ENCODE data around the gene ARFGAP3.

Gene ARFGAP3

DNA sequence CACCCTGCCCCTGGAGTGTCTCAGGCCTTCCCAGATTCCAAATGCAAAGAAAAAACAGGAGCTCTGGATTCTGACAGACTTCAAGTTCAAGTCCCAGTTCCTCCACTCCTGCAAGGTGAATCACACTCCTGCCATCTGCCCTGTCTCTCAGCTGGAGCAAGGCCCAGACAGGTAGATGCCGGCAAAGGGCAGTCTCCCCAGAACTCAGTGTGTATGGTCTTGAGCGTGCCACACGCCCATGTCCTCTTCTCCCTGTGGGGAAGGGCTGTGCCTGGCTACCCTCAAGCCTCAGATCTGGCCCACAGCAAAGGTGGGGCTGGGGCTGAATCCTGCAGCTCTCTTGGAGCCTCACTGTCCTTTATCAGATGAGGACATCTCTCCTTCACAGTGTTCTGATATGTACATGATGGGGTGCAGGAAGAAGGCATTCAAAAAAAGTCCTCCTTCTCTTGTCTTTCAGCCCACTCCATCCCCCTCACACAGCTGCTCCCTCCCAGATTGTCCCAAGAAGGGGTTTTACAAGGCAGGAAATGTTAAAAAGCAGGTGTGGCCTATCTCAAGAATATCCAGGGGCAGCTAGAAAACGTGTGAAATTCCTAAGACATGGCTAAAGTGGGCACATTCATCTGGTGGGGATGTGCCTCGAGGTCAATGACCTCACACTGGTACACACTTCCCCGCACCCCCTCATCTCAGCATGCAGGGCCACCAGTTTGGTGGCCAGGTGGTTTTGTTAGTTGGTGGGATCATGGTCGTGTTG, 27.7 kb upstream of the ARFGAP3 start:
- DNase-seq (ENCODE audit: low read depth): no peak

DNA sequence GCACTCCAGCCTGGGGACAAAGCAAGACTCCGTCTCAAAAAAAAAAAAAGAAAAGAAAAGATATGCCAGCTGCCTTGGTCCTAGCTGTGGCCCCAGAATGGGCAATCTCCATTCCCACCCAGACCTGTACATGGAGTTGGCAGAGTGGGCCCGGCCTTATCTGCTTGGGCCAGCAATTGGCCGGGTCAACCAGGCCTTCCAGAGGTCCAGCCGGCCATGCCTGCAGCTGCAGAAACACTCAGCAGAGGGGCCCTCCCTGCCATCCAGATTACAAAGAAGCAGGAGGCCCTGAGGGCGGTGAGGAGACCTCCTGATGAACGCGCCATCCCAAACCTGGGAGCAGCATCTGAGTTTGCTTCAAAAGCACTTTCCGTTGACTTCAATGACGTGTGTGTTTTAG, 26.9 kb upstream of the ARFGAP3 start:
- DNase-seq (ENCODE audit: low read depth): no peak

DNA sequence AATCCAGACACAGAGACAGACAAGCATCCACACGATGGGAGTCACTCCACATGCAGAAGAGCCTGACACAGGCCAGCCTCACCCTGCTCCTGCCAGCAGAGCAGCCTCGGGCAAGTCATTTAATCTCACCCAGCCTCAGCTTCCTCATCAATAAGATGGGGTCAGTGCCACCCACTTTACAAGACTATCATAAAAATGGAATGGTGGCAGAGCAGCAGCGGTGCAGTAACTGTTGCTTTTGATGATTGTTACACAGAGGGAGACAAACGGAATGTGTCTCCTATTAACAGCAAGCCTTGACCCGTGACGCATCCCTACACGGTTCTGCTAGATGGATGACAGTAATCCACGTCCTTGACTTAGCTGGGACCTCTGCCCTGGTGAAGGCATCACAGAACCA, 26.0 kb upstream of the ARFGAP3 start:
- no peak for DNase-seq (ENCODE audit: low read depth)

DNA sequence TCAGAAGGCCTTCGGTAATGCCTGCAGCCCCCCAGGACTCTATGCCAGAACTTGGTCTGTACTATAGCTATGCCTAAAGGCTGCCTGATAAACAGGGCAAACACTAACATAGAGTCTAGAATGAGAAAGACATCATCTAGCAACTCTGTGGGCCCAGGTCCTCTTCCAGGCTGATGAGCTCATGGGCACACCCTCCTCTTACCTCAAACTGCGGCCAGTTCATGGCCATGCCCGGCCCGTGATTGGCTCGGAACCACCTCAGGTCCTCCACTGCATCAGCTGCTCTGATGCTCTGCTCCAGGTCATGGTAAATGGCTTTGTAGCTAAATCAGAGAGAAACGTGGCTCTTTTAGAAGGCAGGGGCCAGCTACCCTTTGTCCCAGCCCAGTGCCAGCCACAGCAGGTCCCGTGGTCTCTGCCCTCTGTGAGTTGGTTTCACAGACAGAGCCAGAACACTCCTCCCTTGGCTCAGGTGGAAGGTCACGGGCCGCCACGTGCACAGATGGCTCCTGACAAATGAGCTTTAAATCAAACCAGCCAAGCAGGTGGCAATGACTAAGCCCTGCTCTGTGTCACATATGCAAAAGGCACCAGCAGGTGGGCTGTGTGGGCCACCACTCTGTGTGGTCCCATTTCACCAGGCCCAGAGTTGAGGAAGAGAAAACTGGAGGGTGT, 25.0 kb upstream of the ARFGAP3 start:
- no peak for DNase-seq (ENCODE audit: low read depth)

GRCh38 chr22:42881298-42881697, 24.2 kb upstream of the ARFGAP3 start:
- no peak for DNase-seq (ENCODE audit: low read depth)

DNA sequence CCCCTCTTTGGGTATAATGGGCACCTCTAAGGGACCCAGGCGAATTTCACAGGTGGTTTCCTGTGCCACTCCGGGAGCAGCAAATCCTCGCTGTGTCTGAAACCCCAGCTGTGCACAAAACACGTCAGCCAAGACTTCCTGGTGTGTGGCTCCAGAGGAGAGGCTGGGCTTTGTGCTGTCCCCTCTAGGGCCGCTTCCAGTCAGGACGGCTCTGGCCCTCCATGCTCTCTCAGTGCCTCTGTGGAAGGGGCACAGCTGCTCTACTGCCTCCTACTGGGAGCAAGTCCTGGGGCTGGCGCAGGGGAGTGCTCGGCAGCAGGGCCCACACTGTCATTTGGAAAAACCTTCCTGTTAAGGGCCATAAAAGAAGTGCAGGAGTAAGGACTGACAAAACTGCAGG, 23.7 kb upstream of the ARFGAP3 start:
- DNase-seq (ENCODE audit: low read depth): no peak

GRCh38 chr22:42879371-42880021, 22.4 kb upstream of the ARFGAP3 start:
- no peak for DNase-seq (ENCODE audit: low read depth)

DNA sequence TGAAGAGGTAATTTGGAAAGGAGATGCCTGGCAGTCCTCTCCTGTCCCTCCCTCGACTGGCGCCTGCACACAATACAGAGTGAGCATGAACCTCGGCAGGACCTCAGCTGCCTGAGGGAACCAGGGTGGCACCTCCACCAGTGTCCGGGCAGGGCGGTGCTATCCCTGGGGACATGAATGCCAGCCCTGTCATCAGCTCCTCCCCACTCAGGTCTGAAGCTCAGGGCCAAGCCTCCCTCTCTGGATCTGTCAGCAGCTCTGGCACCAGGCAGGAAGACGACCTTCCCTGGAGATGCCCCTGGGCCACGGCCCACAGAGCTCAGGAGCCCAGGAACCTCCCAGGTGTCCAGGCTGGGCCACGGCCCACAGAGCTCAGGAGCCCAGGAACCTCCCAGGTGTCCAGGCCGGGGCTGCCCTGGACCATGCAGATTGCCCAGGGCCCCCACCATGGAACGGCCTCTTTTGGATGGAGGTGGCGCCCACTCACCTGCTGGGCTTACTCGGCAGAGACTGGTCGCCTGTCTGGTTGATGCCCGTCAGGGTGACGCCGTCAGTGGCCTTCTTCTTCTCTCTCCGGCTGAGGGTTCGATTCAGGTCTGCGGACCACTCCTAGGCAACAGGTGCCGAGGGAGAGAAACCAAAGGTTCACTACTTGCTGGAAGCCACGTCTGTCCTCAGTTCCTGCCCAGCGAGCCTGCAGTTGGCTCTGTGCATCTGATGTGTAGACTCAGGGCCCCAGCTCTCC, 21.7 kb upstream of the ARFGAP3 start:
- no peak for DNase-seq (ENCODE audit: low read depth)

GRCh38 chr22:42877597-42878340, 20.7 kb upstream of the ARFGAP3 start:
- no peak for DNase-seq (ENCODE audit: low read depth)

DNA sequence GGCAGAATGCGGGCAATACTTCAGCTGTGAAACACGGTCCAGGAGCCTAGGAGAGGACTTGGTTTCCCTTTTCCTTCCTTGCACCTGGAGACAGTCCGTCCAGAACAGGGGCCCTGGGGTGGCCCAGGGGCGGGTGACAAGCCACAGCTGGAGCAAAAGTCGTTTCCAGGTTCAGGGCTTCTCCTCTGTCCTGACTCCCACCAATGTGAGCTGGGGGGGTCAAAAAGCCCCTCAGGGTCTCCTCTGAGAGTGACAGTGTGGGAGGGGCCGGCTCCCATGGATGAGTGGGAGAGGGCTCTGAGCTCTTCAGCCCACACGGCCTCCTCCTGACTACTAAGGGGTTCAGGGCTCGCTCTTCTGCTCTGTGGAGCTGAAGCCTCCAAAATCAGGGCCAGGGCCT, 20.1 kb upstream of the ARFGAP3 start:
- no peak for DNase-seq (ENCODE audit: low read depth)

- no peak for DNase-seq (ENCODE audit: low read depth)
Observed at GRCh38 chr22:42876041-42876440, 19.0 kb upstream of the ARFGAP3 start.

GRCh38 chr22:42874010-42874409, 16.9 kb upstream of the ARFGAP3 start:
- DNase-seq (ENCODE audit: low read depth): no peak

DNA sequence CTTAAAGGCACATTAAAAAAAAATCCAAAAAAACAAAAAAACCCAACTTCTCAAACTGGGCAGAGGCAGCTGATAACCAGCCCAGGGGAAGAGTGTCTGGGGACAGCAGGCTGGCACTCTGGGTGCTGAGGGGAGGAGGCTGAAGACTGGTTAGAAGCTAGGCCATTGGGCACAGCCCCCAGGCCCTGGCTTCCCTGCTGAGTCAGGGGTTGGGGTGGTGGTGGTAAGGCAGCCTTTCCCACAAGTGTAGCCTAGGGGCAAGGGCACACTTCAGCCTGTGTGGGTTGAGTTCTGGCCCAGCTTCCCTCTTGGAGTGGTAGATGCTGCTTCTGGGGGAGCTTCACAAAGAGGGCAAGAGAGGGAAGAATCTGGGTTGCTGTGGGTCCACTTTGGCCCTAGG, 16.3 kb upstream of the ARFGAP3 start:
- DNase-seq (ENCODE audit: low read depth): no peak

DNA sequence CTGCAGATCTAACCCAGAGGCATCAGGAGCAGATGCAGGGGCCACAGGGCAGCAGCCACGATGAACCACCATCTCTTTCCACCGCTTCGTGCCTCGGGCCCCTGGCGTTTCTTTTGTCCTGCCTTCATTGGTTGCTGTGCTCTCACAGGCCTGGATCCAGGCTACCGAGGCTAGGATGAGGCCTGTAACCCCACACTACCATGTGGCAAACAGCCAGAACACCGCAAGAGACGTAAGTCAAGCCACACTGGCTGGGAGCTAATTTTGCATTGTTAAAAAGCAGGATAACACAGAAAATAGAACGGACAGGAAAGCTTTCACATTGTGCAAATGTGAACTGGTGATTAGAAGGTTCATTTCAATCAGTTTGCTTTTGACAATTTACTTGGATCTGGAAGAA, 15.7 kb upstream of the ARFGAP3 start:
- DNase-seq (ENCODE audit: low read depth): no peak

GRCh38 chr22:42871146-42872050, 14.3 kb upstream of the ARFGAP3 start:
- no peak for DNase-seq (ENCODE audit: low read depth)

DNA sequence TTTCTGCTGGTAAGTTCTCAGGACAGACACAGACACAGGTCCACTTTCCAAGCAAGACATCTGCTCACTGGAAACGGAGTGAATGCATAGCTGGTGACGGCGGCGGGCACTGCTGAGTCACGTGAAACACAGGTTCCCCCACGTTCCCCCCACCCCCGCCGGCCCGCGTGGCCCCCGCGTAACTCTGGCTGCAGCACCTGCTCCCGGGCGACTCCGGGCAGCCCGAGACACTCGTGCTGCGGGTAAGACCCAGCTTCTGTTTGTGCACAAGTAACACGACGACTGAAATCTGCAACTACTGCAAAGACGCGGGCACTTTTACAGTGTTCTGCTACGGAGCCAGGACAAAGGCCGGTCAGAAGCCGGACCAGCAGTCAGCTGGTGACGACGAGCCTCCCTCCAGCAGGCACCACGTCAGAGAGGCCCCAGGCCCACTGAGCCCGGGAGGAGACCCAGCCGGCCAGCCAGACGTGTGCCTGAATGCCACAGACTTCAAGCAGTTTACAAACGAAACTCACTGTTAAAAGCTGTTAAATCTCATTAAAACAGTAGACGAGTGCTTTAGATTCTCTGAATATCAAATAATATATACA, 12.9 kb upstream of the ARFGAP3 start:
- no peak for DNase-seq (ENCODE audit: low read depth)

DNA sequence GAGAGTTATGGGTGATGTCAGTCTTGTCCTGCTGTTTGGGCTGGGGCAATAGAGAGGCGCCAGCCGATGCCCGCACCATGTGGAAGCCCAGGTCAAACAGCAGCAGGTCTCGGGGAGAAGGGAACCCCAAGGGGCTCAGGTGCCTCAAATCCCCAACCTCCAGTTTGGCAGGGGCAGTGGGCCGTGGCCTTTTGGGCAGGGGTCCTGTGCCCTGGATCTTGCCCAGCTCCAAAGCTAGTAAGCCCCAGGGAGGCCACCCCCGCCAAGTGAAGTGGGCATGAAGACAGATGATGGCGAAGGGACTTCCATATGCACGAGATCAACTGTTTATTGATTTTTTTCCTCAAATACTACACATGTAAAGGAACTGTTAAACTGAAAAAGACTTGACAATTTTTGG, 12.4 kb upstream of the ARFGAP3 start:
- no peak for DNase-seq (ENCODE audit: low read depth)

DNA sequence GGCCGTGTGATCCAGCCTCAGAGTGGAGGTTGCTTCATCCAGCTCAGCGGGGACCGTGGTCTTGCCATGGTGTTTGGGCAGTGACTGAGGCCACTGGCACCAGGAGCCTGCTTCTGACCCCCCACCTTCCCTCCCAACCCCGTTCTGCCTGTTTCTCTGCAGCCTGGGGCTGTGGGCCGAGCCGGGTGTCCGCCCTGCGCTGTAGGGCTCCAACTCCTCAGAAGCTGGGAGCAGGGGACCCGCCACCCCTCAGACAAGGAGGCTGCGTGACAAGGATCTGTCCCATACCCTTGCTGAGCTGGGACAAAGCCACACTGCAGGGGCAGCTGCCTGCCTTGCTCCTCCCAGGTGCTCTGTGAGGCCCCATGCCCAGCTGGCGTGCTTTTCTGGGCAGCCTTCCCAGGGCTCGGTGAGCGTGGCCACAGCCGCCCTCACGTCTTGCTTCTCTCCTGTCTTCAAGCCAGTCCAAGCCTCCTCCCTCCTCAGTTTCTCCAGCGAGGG, 11.7 kb upstream of the ARFGAP3 start:
- DNase-seq (ENCODE audit: low read depth): no peak

DNA sequence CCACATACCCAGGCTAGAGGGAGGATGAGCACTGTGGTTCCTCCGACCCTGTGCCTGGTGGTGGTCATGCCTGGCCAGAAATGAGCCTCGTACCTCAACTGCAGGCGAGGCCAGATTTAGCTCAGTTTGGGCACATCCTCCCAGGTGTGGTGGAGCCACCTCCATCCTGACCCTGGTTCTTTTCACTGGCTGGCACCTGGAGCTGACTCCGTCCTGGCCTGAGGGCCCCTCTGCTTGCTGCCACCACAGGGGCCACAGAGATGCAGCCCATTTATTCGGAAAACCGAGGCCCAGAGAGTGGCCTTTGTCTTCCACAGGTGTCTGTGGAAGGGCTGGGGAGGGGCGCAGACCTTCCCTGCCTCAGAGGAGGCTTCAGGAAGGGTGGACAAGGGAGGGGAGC, 9.0 kb upstream of the ARFGAP3 start:
- no peak for DNase-seq (ENCODE audit: low read depth)

- DNase-seq (ENCODE audit: low read depth): no peak
Observed at GRCh38 chr22:42865536-42865935, 8.5 kb upstream of the ARFGAP3 start.

All from GM04503 (cell line).